Measurements from ENCODE around the gene C11orf52. TPM values are rescaled to one million over a fixed set of nuclear protein-coding genes. Genes with fewer than 3 reads are reported as not detected.

C11orf52 gene
- total and polyA plus RNA-seq, 2 of the 13 experiments (the other 11 are each of a cell fraction or from before 2014, with no cell fraction given) = 7.4 to 11.0 TPM

DNA sequence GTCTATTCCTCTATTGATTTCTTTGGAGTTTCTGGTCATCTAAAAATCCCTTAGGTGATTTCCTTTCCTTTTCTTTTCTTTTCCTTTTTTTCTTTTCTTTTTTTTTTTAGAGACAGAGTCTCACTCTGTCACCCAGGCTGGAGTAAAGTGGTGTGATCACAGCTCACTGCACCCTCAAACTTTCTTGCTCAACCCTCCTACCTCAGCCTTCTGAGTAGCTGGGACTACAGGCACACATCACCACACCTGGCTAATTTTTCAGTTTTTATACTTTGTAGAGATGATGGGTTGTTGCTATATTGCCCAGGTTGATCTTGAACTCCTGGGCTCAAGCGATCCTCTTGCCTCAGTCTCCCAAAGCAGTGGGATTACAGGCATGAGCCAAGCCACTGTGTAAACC, 1.9 kb upstream of the C11orf52 start (continued):
- TF ChIP-seq, protein P1, sequence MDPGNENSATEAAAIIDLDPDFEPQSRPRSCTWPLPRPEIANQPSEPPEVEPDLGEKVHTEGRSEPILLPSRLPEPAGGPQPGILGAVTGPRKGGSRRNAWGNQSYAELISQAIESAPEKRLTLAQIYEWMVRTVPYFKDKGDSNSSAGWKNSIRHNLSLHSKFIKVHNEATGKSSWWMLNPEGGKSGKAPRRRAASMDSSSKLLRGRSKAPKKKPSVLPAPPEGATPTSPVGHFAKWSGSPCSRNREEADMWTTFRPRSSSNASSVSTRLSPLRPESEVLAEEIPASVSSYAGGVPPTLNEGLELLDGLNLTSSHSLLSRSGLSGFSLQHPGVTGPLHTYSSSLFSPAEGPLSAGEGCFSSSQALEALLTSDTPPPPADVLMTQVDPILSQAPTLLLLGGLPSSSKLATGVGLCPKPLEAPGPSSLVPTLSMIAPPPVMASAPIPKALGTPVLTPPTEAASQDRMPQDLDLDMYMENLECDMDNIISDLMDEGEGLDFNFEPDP (CRISPR knock-in tag; conservative IDR thresholded peaks at IDR 0.05) = no peak
- TF ChIP-seq ZSCAN30 (CRISPR knock-in tag; IDR thresholded peaks at IDR 0.05) (no peak), ZNF431 (CRISPR knock-in tag; IDR thresholded peaks at IDR 0.05; ENCODE audit: borderline replicate concordance, low read depth) (no peak), KLF12 (CRISPR knock-in tag; IDR thresholded peaks at IDR 0.05; ENCODE audit: borderline replicate concordance) (no peak), ZMYM2 (CRISPR knock-in tag; IDR thresholded peaks at IDR 0.05) (no peak), ZNF235 (CRISPR knock-in tag; IDR thresholded peaks at IDR 0.05; ENCODE audit: borderline replicate concordance) (no peak)
- TF ChIP-seq, protein P2, sequence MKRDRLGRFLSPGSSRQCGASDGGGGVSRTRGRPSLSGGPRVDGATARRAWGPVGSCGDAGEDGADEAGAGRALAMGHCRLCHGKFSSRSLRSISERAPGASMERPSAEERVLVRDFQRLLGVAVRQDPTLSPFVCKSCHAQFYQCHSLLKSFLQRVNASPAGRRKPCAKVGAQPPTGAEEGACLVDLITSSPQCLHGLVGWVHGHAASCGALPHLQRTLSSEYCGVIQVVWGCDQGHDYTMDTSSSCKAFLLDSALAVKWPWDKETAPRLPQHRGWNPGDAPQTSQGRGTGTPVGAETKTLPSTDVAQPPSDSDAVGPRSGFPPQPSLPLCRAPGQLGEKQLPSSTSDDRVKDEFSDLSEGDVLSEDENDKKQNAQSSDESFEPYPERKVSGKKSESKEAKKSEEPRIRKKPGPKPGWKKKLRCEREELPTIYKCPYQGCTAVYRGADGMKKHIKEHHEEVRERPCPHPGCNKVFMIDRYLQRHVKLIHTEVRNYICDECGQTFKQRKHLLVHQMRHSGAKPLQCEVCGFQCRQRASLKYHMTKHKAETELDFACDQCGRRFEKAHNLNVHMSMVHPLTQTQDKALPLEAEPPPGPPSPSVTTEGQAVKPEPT (CRISPR knock-in tag; IDR thresholded peaks at IDR 0.05; ENCODE audit: low read depth) = no peak

DNA sequence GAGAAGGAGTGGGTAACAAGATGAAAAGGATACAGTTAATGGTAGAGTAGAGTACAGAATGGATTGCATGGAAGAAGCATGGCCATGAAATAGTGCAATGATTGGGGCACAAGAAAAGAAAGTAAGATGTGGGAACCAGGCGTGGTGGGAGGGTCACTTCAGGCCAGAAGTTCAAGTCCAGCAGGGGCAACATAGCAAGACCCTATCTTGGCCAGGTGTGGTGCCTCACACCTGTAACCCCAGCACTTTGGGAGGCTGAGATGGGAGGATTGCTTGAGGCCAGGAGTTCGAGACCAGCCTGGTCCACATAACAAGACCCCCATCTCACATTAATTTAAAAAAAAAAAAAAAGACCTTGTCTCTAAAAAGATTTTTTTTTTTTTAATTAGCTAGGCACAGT, 1.4 kb upstream of the C11orf52 start:
- Histone ChIP-seq H3K4me3 (replicated peaks in 1 of 3; ENCODE audit: insufficient read depth in 1 of 3, low read depth in 2 of 3, low read length in 3 of 3) (peak overlapping the region in 2 of 3 experiments; percentile 58 to 66; a peak in 1 of 6 replicates), H3K36me3 (replicated peaks in 1 of 2; ENCODE audit: control insufficient read depth in 1 of 2, insufficient read depth in 2 of 2, low read length in 2 of 2) (no peaks in the 10 kb centered on the region), H3K9me3 (ENCODE audit: low read length) (no peaks in the 10 kb centered on the region), H4K20me1 (ENCODE audit: insufficient read depth, low read length) (no peaks in the 10 kb centered on the region), H3K27ac (ENCODE audit: extremely low read length, insufficient read depth, low read length) (peak overlapping the region; percentile 66), H3K27me3 (ENCODE audit: control insufficient read depth in 1 of 2, insufficient read depth in 2 of 2, low read length in 2 of 2) (no peaks in the 10 kb centered on the region), H2AFZ (ENCODE audit: low read length) (no peak overlapping the region), H3K79me2 (ENCODE audit: insufficient read depth, low read length) (no peaks in the 10 kb centered on the region), H3K4me1 (ENCODE audit: insufficient read depth, low read length) (peaks cover 84% of the 10 kb centered on the region), H3K9ac (ENCODE audit: insufficient read depth, low read depth, low read length) (no peak overlapping the region), H3K4me2 (ENCODE audit: low read depth, low read length) (peak overlapping the region; percentile 75)
- CTCF ChIA-PET (ENCODE audit: low intra/inter-chr PET ratio, low total read pairs) = no interaction called here
- intact Hi-C loops (cut with micrococcal nuclease; ENCODE audit: unreplicated experiment) = no loop called here
- in situ Hi-C loops (cut with HindIII; ENCODE audit: extremely low pct_ligation_motif_present, low pct_unique_long_range_greater_than_20kb) = no loop called here
- no peak for TF ChIP-seq ZSCAN29 (CRISPR knock-in tag; conservative IDR thresholded peaks at IDR 0.05)
- TF ChIP-seq ZNF430 (CRISPR knock-in tag; IDR thresholded peaks at IDR 0.05) = no peak
- TF ChIP-seq ZNF121 (CRISPR knock-in tag; IDR thresholded peaks at IDR 0.05) = peak; percentile 83
- BruUV-seq (replicated peaks) = no TSS peak
- FAIRE-seq = no peak
- no peak for ATAC-seq
- POLR2A ChIA-PET = interaction anchor here (0.7 to 3.1 kb wide), 8 partner anchors 9 to 89 kb away, joined by 3 to 65 read pairs (median 6); partner anchors contain the start of gene ALG9
- DNase-seq (ENCODE audit: low spot score) = no peak
- 88% methylated on average over 2 of the region's 2 CpGs for WGBS (ENCODE audit: low lambda C conversion rate)
